ENCODE data around the gene FOXQ1.

DNA sequence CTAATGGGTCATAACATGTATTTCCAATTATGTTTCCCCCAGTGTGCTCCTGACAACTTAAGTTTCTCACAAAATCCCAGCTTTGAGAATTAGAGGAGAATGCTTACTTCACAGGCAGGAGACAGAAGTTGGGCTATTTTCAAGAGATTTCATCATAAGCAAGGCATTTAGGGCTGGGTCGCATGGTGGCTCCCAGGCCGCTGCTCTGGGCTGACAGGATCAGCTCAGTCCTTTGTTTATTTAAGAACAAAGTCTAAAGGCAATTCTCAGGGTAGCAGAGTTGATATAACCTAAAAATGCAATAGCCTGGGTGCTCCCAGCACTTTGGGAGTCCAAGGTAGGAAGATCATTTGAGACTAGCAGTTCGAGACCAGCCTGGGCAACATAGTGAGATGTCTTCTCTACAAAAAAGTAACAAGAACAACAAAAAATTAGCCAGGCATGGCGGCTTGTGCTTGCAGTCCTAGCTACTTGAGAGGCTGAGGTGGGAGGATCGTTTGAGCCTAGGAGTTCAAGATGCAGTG is 10.9 kb downstream of the FOXQ1 start:
- no peak for TF ChIP-seq EZH2phosphoT487 (IDR thresholded peaks at IDR 0.05; ENCODE audit: low read depth)
- TF ChIP-seq, protein P1, sequence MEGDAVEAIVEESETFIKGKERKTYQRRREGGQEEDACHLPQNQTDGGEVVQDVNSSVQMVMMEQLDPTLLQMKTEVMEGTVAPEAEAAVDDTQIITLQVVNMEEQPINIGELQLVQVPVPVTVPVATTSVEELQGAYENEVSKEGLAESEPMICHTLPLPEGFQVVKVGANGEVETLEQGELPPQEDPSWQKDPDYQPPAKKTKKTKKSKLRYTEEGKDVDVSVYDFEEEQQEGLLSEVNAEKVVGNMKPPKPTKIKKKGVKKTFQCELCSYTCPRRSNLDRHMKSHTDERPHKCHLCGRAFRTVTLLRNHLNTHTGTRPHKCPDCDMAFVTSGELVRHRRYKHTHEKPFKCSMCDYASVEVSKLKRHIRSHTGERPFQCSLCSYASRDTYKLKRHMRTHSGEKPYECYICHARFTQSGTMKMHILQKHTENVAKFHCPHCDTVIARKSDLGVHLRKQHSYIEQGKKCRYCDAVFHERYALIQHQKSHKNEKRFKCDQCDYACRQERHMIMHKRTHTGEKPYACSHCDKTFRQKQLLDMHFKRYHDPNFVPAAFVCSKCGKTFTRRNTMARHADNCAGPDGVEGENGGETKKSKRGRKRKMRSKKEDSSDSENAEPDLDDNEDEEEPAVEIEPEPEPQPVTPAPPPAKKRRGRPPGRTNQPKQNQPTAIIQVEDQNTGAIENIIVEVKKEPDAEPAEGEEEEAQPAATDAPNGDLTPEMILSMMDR (IDR thresholded peaks at IDR 0.05; ENCODE audit: low read depth, low read length): no peak
